K562 treated with DMSO at 1 percent for 12 hours (cell line): ENCODE measurements around the gene HTT-AS. TPM values are rescaled to one million over a fixed set of nuclear protein-coding genes. Genes with fewer than 3 reads are reported as not detected.

Source experiments
- total RNA-seq: library from RNA; unstranded; fragments of 300-600 nt; gene quantifications from 2 replicates; pipeline ENCODE4 v1.2.3, GENCODE V29; 2022; ENCODE audit not compliant: insufficient read depth

Gene HTT-AS
- total RNA-seq = not detected in 2 replicates

DNA sequence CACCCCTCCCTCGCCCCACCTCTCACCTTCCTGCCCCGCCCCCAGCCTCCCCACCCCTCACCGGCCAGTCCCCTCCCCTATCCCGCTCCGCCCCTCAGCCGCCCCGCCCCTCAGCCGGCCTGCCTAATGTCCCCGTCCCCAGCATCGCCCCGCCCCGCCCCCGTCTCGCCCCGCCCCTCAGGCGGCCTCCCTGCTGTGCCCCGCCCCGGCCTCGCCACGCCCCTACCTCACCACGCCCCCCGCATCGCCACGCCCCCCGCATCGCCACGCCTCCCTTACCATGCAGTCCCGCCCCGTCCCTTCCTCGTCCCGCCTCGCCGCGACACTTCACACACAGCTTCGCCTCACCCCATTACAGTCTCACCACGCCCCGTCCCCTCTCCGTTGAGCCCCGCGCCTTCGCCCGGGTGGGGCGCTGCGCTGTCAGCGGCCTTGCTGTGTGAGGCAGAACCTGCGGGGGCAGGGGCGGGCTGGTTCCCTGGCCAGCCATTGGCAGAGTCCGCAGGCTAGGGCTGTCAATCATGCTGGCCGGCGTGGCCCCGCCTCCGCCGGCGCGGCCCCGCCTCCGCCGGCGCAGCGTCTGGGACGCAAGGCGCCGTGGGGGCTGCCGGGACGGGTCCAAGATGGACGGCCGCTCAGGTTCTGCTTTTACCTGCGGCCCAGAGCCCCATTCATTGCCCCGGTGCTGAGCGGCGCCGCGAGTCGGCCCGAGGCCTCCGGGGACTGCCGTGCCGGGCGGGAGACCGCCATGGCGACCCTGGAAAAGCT lies at the start of gene HTT-AS, which contains the start of gene HTT:
Gene HTT-AS, minus strand, starts transcription at position 461 of the 768 bp plus-strand sequence.
Gene HTT, plus strand, starts transcription at position 604 of the 768 bp plus-strand sequence. Its CDS starts 145 bp downstream, at position 749.

Other genes starting within 250 kb of the HTT-AS start
- gene ADD1, start 230.7 kb downstream of the HTT-AS start, total RNA-seq = 106 and 146 TPM in 2 replicates
- 21.9 and 33.0 TPM in 2 replicates for gene NOP14, start 111.1 kb downstream of the HTT-AS start, total RNA-seq
- 1.8 and 4.8 TPM in 2 replicates for gene GRK4, start 111.0 kb downstream of the HTT-AS start, total RNA-seq
- 5.4 and 25.3 TPM in 2 replicates for gene HTT, start 143 bp upstream of the HTT-AS start, total RNA-seq
- gene MSANTD1, start 174.6 kb upstream of the HTT-AS start, total RNA-seq = 0.36 and 0.38 TPM in 2 replicates
- 8.4 and 29.3 TPM in 2 replicates for gene RGS12, start 218.5 kb upstream of the HTT-AS start, total RNA-seq